ENCODE results near the gene SLC39A2.
"Not testable (repeated sequence)": the region's sequence is repeated elsewhere in the genome, so short reads cannot be mapped to it uniquely, and the experiment has no call there.

SLC39A2 gene

GRCh38 chr14:20997115-20997514 is 2.0 kb upstream of the SLC39A2 start:
- DNase-seq = no peak

DNA sequence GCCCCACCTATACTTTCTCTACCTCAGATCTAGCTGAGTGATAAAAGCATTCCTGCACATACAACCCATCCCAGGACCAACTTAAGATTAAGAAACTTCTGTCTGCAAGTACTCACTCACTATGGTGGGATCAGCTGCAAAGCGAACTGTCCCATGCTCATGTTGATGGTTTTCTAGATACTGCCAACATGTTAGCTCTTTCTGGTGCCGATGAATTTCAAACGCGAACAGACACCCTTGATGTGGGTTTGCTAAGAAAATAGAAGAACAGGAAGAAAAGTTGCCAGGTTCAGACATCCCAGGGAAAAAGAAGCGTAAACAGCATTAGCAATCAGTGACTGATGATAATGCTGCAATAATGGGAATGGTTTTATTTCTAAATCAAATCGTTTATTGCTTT is 1.5 kb upstream of the SLC39A2 start:
- DNase-seq = no peak

DNA sequence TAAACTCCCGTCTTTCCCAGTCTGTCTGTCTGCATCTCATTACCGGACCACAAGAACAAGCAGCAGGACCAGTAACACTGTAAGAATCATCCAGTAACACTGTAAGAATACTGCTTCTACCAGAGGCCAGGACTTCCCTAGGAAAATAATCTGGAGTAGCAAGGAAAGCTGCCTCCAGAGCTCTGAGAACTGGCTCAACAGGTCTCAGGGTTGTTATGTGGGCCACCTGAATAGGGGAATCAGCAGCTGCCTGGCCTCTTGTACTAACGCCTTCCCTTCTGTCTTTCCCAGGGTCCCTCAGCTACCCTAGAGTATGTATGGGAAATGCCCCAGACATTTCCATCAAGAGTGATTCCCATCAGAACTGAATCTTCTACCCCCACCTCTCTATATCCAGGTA is 954 bp upstream of the SLC39A2 start:
- DNase-seq = no peak

- DNase-seq = no peak
Measured at GRCh38 chr14:20999591-20999990, 498 bp downstream of the SLC39A2 start.

GRCh38 chr14:21001218-21001617 is 2.1 kb downstream of the SLC39A2 start:
- no peak for DNase-seq

DNA sequence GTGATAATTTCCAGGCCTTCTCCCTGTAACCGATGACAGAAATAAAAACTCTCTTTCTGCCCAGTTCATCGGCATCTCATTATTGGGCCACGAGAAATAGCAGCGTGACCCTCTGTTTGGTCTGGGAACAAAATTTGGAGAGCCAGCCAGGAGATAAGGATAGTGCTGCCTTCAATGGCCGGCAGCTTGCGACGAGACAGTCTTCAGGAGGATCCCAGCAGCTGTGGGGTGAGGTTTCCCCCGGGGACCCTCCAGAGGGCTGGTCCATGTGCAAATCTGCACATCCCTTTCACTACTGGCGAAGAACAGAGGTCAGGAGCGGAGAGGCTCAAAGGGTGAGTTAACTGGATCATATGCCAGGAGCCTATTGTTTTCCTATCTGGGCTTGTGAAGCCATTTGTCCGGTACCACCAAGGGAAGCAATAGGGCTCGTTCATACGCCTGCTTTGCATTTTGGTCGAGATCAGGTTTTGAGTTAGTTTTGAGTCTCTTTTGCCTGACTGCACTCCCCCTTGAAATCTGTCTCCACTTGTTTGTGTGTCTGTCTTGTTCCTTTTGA is 4.8 kb downstream of the SLC39A2 start:
- no peak for DNase-seq

DNA sequence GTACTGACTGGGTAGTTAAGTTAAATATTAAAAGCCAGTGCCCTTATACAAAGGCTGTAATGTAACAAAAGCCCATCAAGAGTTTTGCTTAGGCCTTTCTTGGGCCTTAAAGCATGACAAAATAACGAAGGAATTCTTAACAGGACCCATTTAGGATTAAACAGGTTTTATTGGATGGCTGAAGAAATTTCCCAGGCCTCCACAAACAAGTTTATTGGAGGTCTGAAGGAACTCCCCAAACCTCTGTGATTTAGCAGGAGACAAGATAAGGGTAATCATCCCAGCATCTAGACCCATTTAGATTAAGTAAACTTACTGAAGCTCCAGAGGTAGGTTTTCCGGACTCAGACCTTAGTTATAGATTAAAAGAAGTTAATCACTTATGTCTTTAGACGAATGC is 10.6 kb downstream of the SLC39A2 start:
- not testable (repeated sequence) for DNase-seq

GRCh38 chr14:21011136-21011535 is 12.0 kb downstream of the SLC39A2 start:
- no peak for DNase-seq

DNA sequence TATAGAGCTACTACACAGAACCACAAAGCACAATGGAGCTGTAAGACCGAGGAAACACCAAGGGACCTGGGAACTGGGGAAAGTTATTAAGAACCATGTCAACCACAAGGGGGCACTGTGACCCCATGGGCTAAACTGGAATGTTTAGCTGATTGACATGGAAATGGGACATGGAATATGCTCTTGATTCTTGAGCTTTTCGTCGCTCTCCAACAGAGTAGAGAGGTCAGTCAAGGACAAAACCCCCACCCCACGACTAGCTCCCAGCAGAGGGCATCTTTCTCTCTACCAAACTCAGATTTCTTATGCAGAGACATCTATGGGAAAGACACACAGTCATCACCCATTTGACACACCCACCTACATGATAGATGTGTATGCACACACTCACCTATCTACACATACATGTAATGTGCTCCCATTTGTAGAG is 15.7 kb downstream of the SLC39A2 start:
- DNase-seq = peak; percentile 88 to 89

DNA sequence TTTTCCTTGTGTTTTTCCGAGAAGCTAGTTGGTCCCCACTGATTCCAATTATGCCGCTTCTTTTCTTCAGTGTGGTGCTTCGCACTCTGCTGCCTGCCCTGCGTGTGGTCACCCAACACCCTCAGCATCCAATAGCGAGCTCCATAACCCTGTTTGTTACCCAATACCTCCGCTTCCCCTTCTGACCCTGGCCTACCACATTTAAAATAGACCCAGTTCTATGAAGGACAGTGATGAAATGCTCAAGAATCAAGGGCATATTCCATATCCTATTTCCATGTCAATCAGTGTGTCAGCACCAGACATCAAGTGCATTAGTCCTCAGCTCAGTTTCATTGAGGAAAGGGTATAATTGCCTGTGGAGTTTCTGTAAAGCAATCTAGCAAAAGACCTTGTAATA is 16.2 kb downstream of the SLC39A2 start:
- no peak for DNase-seq

DNA sequence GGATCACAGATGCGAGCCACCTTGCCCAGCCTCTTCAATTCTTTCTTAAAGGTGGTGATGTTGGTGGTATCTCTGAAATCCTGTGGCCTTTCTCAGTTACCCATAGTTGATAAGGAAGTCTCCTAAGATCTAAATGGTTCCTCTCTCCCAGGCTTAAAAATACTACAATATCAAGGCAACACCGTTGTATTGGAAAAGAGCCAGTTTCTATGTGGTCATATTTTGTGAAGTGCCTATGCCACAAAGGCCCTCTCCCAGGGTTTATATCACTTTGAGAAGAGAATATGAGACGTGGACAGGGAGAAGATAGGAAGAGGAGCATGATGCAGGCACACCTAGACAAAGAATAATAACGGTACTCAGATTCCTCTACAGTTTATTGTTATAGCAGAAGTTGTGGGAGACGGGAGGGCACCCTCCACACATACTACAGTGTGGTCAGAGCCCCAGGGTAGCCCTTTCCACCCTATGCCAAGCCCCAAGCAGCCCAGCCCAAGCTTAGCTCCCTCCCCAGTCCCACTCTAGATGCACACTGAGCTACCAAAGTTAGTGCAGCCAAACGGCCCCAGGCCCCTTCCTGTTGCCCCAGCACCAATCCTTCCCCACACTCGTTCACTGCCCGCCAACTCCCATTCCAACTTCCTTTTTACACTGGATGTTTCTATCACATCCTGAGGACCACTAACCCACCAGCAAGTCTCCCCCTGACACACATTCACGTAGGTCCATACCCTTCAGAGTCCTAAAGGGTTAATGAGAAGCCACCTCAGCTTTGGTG is 17.5 kb downstream of the SLC39A2 start:
- no peak for DNase-seq

- no peak for DNase-seq
Measured at GRCh38 chr14:21017528-21018245, 18.6 kb downstream of the SLC39A2 start.

DNA sequence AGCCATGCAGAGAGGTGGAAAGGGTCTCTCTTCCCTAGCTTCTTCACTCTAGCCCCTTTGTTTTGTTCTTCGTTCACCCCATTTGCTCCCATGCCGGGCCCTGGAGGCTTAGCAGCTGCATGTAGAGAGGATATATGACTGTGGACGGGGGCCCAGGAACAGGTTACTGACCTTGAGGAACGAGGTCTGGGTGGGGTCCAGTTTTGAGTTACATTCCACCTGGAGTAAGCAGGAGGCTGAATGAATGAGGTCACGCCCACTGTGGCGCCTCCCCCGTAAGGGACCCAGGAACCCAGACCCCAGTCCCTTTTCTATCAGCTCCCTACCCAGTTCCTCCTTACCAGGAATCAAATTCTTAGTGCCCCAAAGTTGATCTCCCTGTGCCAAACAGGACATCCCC is 19.2 kb downstream of the SLC39A2 start:
- no peak for DNase-seq

- DNase-seq = no peak
Measured at GRCh38 chr14:21018781-21019180, 19.7 kb downstream of the SLC39A2 start.

GRCh38 chr14:21019366-21019765 is 20.3 kb downstream of the SLC39A2 start:
- DNase-seq = no peak

- DNase-seq = no peak
Measured at GRCh38 chr14:21020977-21021545, 22.0 kb downstream of the SLC39A2 start.

DNA sequence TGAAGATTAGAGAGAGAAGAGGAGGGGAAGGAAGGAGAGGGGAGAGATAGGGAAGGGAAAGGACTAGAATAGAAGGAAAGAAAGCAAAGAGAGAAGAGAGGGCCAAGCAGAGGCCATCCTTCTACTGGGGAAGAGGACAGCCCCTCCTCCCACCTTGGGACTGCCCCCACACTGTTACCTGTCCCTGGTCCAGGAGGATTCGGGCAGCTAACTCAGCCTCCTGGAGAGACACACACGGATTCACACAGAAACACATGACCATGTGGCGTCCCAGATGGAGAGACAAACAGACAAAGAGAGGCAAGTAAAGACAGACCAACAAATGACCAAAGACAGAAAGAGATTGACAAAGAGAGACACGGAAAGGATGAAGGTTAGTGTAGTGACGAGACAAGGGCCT is 23.6 kb downstream of the SLC39A2 start:
- no peak for DNase-seq

- peak in 1 of 2 donors; percentile 14 for DNase-seq
Measured at GRCh38 chr14:21023174-21023573, 24.1 kb downstream of the SLC39A2 start.

GRCh38 chr14:21023817-21024584 is 24.9 kb downstream of the SLC39A2 start:
- no peak for DNase-seq

GRCh38 chr14:21024585-21025370 is 25.7 kb downstream of the SLC39A2 start, which contains the start of gene NDRG2:
TSS of gene NDRG2 (minus strand) at chr14:21025061. CDS start at chr14:21023315, 1,746 bp downstream.
- DNase-seq = peak; percentile 69 to 87

- DNase-seq = peak; percentile 83 to 88
Measured at GRCh38 chr14:21025371-21026273, 26.5 kb downstream of the SLC39A2 start.

Data from hippocampal formation (tissue), 2 donors.